Posterior cingulate gyrus (tissue), 11 donors: ENCODE measurements around the gene SLC16A2.
A peak's percentile ranks its signal among the peaks of the same experiment; 100 is the strongest.
"Not testable (repeated sequence)": the region's sequence is repeated elsewhere in the genome, so short reads cannot be mapped to it uniquely, and the experiment has no call there.

Experiments
- DNase-seq, 10 donors: peaks; one replicate each; pipeline versions ENCODE4 v3.0.0 to v3.0.0-alpha.2; 2020 to 2021; ENCODE audit warnings: mixed read lengths in 3 of 10
- intact Hi-C: fragments of 100-400 bp; cut with DNase I; formaldehyde crosslinking; loops from one replicate; pipeline ENCODE4 v1.15.1; 2023

The SLC16A2 gene

DNA sequence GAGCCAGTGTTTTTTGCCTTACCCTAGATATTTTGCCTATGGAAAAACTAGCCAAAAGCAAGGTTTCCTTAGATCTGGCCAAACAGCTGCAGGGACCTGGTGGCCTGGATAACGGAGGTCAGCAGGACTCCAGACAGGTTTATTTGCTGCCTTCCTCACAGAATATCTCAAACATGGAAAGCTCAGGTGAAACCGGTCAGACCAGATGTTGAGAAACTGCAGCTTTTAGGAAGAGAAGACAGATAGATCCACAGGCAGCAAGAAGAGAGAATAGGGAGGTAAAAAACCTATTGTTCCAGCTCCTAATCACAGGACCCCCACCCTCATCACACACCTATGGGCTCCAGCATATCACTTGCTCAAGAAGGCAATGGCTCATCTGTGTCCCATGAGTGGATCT lies 16.2 kb downstream of the SLC16A2 start:
- DNase-seq, result no peak
- intact Hi-C loops, result no loop called here

DNA sequence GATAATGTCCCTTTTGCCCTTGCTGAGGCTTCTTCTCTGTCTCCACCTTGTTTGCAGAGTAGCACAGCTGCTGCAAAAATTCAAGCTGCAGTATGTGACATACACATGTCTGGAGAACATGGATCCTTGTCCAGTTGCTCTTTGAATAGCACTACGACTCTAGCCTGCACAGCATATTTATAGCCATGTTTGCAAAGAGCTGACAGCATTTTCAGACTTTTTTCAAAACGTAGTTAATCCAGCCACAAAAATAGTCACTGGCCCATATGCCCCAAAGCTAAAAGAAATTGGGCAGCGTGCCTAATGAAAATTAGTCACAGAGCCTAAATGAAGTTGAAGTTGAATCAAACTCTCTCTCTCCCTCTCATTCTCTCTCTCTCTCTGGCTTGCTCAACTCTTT lies 17.5 kb downstream of the SLC16A2 start:
- DNase-seq, result no peak
- intact Hi-C loops, result no loop called here

DNA sequence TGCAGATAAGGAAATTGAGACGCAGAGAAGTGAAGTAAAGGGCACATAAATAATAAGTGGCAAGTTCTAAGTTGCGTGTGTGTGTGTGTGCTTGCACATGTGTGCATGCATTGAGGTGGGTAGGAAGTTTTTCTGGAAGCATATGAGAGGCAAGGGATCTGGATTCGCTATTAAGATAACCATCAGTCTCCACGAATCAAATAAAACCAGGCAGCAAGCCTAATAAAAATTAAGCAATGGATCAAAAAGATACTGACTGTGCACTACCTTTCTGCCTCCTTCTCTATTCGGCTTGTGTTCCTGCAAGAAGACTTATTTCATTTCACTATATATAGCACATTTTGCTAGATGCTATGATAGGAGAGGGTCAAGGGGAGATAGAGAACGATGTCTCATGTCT lies 23.8 kb downstream of the SLC16A2 start:
- DNase-seq, result no peak
- intact Hi-C loops, result no loop called here

DNA sequence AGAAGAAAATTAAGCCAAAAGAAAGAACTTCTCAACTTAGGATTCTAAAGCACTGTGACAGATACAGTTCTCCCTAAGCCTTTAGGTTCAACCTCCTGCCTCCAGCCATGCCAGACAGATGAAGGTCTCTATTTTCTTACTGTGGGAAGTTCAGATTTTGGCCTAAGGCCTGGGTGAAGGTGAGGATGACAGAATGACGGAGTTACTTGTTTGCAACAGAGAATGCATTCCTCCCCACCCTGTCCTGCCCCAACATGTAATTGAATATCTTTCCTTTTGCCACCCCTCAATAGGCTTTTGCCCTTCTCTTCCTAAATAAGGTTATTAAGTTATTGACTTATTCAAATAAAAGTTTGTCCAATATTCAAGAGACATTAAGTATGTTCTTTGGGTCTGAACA lies 25.6 kb downstream of the SLC16A2 start:
- intact Hi-C loops, result no loop called here

DNA sequence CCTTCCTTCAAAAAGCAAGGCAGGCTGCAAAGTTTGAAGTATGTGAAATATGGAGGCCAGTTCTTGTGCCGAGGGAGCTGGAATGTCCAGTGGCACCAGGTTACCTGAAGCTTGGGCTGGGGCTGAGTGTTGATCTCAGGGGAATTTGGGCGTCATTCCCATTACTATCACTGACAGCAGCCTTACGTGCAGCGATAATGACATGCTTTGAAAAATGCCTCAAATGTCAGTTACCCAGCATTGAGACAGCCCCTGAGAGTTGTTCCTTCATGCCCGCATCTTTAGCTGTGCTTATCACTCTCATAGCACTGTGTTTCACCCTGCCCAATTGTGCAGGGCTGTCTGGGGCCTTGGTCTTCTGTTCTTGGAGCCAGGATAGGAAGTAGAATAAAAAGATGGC lies 27.4 kb downstream of the SLC16A2 start:
- intact Hi-C loops, result no loop called here

More for the DNA sequence above, 25.6 kb downstream of the SLC16A2 start:
- no peak for DNase-seq

DNA sequence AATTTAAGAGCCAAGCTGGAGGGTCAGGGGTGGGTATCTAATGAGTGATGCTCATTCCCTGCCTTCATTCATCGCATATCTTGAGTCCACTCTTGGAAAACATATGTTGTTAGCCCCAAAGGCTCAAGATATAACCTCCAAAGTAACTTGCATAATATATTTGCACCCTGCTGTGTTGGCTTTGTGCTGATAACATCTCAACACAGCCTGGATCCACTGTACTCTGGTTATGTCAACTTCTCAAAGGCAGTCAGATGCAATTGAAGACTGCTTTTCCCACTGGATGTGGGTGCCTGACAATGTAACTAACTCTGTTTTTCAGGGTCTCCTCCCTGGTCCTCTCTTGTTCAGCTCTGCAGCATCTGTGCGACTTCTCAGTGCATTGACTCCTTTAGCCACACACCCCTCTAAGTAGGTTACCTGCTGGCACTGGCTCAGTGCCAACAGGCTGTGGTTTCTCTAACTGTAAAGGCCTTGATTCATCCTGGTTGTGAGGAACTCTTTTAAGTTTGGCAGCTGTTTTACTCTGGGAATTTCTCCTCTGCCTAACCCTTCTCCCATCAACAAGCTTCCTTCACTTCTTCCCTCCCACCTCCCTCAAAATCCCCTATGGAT lies 28.1 kb downstream of the SLC16A2 start:
- intact Hi-C loops, result no loop called here
- DNase-seq, result no peak

More for the DNA sequence above, 27.4 kb downstream of the SLC16A2 start:
- DNase-seq, result no peak

DNA sequence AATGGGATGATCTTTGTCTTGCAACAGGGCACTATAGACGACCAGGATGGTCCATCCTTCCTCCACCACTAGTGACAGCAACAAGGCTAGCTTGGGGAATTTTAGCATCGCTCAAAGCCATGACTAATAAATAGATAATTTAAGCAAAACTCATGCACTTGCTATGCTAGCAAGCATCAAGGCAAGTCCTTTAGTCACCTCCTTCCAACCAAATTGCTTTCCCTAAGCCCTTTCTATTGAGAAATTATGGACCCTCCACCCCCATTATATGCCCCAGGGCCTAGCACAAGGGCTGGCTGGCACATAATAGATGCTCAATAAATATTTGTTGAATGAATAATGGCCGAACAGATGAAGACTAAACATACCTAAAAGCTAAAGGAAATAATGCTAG lies 28.6 kb downstream of the SLC16A2 start:
- no peak for DNase-seq
- intact Hi-C loops, result no loop called here

DNA sequence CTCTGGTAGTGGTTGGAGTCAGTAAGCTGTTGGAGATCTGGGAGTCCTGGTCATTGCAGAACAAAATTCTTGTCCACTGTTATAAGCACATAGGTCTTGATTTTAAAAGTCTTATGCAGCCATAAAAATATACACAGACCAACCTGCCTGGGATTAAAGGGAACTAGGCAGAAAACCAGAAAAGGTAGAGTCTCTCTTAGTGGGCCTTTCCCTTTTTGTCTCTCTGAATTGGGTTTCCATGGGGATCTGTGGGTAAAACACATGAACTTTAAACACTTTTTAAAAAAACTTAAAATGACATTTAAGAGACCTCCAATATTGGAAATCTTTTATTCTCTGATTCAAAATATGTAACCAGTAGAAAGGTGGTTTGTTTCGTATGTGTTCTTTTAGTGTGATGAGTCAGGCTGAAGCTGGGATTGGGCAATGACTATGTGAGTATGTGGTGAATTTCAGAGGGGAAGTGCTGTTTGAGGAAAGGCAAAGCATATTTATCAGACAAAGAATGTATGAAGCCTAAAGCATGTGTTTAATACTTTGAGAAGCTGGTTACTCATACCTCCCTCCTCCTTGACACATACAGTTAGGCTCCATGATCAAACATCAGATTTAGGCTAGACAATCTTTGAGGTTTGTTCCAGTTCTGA lies 29.6 kb downstream of the SLC16A2 start:
- intact Hi-C loops, result no loop called here
- DNase-seq, result no peak

DNA sequence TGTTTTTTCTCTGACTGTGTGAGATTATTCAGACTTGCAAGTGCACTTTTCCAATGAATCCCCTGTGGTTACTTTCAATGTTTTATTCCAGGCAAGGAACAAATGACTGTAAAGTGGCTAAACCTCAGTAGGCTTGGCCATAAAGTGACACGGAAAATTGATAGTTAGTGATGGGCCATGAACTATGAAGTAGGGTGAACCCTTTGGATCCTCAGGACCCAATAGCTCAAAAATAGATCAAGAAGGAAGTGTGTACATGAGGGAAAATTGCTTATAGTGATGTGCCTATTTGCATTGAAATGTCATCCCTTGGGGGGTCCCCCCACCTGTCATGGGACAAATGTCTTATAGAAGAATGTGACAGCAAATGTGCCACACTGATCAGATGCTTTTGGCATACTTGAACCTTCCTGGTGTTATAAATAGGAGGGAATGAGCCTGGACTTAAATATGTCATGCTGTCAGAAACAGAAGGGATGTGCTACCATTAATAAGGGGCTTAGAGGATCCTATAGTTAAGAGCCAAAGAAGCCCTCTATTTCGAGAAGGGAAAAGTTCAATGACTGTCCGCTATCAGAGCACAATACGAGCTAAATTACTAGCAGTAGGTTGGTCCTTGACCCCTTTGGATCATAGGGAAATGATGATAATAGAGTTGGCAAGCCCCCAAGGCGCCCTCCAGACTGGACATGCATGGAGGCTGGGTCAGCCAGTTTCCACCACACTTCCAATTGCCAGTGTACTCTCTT lies 30.3 kb downstream of the SLC16A2 start:
- DNase-seq, result no peak
- intact Hi-C loops, result no loop called here

DNA sequence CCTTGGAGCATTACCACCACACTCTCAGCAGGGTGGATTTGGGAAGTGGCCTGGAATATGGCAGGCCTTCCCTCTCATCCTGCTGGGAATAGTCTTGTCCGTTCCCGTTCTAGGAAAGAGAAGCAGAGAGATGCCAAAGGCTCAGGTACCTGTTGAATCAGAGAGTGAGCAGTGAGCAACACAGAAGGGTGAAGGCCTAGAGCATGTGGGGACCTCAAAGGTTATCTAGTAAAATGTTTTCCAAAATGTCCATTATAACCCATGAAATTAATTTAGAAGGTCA lies 30.8 kb downstream of the SLC16A2 start:
- no peak for DNase-seq
- intact Hi-C loops, result no loop called here

DNA sequence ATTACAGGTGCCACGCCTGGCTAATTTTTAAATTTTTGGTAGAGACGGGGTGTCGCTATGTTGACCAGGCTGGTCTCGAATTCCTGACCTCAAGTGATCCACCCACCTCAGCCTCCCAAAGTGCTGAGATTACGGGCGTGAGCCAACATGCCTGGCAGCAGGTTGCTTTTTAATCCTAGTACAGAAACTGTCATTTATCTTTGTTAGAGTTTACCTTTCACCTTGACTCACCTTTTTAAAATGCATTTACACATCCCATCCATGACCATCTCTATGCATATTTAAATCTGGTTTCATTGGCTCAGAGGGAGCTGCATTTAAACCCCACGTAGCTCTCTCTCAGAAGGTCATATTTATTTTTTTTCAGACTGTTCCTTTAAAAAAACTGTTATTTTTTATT lies 31.9 kb downstream of the SLC16A2 start:
- intact Hi-C loops, result no loop called here
- no peak for DNase-seq

DNA sequence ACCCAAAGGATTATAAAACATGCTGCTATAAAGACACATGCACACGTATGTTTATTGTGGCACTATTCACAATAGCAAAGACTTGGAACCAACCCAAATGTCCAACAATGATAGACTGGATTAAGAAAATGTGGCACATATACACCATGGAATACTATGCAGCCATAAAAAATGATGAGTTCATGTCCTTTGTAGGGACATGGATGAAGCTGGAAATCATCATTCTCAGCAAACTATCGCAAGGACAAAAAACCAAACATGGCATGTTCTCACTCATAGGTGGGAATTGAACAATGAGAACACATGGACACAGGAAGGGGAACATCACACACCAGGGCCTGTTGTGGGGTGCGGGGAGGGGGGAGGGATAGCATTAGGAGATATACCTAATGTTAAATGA lies 32.9 kb downstream of the SLC16A2 start:
- DNase-seq, intact Hi-C loops: not testable (repeated sequence)

DNA sequence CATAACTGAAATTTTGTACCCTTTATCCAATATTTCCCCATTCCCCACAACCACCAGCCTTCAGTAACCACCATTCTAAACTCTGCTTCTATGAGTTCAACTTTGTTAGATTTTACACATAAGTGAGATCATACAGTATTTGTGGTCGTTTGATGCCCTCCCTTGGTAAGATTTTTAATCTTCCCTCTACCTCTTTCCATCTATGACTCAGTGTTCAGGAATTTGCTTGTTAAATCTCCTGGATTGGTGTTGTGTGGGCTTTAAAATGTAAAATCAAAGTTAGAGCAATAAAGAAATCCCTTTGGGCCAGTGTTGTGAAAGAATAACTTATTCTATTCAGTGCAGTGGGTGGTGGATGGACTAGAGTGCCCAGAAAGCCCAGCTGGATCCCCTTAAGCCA lies 37.4 kb downstream of the SLC16A2 start:
- DNase-seq, result no peak
- intact Hi-C loops, result no loop called here

DNA sequence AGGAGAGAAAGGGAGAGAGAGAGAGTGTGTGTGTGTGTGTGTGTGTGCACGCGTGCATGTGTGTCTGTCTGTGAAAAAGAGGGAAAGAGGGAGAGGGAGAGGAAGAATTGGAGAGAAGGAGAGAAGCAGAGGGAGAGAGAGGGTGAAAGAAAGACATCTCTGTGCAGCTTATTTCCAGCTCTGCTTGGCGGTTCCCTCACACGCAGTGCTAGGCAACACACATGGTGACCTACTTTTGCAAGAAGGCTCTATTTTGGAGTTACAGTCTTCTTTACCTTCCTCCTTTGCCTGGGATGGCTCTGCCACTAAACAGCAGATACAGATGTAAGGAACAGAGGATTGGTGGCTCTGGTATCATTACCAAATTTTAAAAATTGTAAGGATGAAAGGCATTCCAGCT lies 40.1 kb downstream of the SLC16A2 start:
- intact Hi-C loops, result no loop called here
- DNase-seq, result peak in 3 of 10 donors; percentile 13 to 86 (median 25)

DNA sequence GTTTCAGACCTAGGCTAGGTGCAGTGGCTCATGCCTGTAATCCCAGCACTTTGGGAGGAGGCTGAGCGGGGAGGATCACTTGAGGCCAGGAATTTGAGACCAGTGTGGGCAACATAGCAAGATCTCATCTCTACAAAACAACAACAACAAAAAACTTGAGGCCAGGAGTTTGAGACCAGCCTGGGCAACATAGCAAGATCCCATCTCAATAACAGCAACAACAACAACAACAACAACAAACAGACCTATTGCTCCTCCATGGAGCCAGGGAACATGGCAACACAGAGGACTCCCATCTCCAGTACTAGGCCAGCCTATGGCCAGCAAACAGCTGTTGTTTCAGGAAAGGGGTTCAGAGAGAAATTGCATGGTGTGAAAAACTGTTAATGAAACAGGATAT lies 43.4 kb downstream of the SLC16A2 start:
- intact Hi-C loops, result no loop called here
- no peak for DNase-seq

DNA sequence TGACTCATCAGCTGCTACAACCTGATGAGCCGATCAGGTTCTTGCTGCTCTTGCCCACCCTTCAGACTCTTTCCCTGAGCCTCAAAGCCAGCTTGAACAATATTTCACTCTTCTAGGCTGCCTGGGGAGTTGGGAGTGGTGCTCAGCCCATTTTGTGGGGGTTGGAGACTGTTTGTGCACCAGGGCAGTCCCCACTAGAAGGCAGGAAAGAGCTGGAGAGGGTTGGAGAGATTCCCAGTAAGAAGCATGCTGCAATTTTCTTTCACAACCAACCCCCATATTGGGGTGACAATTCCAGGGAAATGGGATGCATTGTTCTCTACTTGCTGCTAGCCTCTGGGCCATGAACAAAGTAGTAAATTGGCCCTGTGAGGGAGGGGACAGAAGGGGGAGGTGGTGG lies 44.1 kb downstream of the SLC16A2 start:
- no peak for DNase-seq
- intact Hi-C loops, result no loop called here

DNA sequence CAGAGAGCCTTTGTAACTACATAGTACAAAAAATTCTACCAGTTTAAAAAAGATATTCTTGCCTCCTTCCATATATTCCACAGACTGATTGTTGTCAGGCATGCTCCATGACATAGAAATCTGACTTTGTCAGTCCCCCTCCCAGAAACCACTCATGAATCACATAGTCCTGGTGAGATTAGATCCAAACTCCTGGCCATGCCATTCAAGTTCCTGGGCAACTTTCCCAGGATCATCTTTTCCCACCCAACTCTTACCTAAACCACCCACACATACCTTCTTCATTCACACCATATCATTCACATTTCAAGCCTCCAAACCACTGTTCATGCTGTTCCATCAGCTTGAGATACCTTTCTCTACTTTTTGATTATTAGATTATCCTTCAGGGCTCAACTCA lies 46.4 kb downstream of the SLC16A2 start:
- intact Hi-C loops, result no loop called here
- DNase-seq, result no peak

DNA sequence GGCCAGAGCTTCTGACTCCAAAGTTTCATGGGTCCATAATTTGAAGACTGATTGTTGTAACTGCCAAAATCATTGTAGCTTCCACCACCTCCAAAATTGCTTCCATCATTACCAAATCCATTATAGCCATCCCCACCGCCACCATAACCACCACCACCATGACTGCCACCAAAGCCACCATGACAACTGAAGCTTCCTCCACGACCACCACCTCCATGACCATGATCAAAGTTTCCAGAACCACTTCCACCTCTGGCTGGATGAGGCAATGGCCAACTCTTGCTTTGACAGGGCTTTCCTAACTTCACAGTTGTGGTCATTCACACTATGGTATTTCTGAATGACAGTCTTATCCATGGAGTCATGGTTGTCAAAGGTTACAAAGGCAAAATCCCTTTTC lies 51.8 kb downstream of the SLC16A2 start:
- intact Hi-C loops, DNase-seq: not testable (repeated sequence)

DNA sequence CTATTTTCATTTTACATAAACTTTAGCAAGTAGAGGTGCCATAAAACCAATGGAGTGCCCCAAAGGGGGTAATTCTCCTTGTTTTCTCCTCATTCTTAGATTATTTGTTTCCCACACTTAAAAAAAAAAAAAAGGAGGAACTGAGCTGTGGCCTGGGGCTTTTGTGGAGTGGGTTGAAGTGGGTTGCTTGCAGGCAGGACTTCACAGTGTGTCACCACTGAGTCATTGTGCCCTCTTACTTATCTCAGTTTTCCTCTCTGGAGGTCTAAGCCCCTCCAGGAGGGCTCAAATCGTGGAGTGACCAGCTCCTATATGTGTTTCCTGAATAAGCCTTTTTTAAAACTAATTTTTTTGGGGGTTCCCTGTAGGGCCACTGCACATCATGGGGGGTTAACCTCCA lies 69.0 kb downstream of the SLC16A2 start:
- DNase-seq, result no peak
- intact Hi-C loops, result no loop called here

DNA sequence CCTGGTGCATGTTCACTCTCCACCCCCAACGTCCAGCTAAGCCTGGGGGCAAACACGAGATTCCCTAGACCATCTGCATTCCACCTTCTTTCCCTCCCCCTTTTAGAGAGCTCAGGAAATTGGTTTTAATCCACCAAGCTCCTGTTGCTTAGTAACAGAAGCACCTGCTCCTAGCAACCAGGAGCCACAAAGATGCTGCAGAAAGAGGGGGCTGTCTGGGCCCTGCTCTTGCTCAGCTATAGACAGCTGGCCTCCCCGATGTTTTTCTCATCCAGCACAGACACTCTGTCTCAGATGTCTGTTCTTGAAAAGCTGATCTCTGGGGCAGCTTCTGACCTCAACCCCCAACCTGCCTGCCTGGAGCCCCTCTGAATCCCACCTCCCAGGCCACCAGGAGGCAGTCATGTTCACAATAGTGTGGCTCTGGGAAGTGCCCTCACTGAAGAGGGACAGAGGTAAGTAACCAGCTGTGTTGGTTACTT lies 71.5 kb downstream of the SLC16A2 start:
- DNase-seq, result peak in 2 of 10 donors; percentile 12 to 71
- intact Hi-C loops, result no loop called here

DNA sequence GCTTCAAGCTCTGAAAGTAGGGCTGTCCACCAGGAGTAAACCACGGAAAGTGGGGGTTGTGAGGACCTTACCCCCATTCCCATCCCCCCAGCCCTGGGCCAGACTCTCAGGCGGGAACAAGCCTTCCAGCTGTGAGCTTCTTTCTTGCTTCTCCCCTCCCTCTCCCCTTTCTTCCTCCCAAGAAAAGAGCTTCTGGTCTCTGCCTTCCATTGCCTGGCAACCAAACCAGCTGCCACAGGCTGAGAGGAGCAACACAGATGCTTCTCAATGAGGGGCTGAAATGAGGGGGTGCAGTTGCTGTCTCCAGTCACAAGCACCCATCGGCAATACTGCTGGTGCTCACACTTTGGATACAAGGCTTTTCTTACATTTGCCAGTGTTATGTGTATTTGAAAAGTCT lies 72.5 kb downstream of the SLC16A2 start:
- peak in 6 of 10 donors; percentile 2 to 82 (median 46) for DNase-seq
- intact Hi-C loops, result no loop called here

DNA sequence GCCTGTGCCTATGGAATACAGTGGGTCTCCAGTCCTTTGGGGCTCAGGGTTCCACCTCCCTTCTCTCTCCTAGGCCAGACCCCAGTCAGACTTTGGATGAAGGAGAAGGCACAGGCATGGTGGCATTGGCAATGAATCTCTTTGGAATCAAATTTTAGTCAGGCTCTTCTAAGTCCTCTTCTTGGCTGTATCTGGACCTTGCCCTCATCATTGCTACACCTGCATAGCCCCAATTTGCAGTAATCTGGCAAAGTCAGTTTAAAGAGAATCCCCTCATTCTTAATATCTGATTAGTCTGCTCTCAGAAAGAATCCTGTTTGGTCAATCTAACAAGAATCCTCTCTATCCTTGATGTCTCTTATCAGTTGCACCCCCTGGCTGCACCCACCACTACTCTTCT lies 77.6 kb downstream of the SLC16A2 start:
- intact Hi-C loops, result no loop called here
- no peak for DNase-seq
